GM12874 (cell line): ENCODE data around the gene USP48.

Experiments used
- TF ChIP-seq, protein P1 (sequence below): IDR thresholded peaks from 2 replicates; pipeline ENCODE4 v1.5.1; 2011; ENCODE audit warnings: low read depth, mild to moderate bottlenecking, control low read depth, low read length, moderate library complexity; ENCODE audit not compliant: insufficient read depth

USP48 gene

GRCh38 chr1:21742578-21742977 lies 40.4 kb downstream of the USP48 start:
- TF ChIP-seq, protein P1, sequence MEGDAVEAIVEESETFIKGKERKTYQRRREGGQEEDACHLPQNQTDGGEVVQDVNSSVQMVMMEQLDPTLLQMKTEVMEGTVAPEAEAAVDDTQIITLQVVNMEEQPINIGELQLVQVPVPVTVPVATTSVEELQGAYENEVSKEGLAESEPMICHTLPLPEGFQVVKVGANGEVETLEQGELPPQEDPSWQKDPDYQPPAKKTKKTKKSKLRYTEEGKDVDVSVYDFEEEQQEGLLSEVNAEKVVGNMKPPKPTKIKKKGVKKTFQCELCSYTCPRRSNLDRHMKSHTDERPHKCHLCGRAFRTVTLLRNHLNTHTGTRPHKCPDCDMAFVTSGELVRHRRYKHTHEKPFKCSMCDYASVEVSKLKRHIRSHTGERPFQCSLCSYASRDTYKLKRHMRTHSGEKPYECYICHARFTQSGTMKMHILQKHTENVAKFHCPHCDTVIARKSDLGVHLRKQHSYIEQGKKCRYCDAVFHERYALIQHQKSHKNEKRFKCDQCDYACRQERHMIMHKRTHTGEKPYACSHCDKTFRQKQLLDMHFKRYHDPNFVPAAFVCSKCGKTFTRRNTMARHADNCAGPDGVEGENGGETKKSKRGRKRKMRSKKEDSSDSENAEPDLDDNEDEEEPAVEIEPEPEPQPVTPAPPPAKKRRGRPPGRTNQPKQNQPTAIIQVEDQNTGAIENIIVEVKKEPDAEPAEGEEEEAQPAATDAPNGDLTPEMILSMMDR, result no peak

DNA sequence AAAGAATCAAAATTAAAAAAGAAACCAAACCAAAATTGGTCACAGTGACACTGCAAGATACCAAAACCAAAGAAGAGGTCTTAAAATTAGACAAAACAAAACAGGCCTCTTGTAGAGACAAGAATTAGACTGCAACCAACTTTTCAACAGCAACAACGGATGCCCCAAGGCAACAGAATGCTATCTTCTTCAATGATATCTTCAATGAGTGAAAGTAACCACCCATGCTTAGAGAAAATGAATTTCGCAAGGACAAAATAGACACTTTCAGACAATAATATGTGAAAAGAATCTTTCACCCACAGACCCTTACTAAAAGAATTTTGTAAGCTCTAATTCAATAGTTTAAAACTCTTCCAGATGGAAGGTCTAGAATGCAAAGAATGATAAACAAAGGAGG lies 41.7 kb downstream of the USP48 start:
- TF ChIP-seq, protein P1, result no peak

DNA sequence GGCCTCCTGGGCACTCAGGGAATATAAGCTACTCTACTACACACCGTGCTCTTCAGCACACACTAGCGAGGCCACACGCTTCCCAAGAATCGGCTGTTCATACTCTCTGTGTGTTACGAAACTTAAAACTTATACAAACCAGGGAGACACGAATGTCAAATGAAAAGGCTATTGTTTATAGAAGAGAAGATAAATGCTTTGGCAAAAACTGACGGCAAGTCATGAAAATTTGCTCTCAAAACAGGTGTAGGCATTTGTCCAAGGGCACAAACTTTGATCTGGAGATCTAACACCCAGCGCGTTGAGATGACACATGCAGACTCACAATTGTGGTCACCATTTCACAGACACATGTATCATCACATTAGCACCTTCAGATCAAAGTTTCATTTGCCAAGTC lies 46.1 kb downstream of the USP48 start:
- TF ChIP-seq, protein P1, result no peak

- TF ChIP-seq, protein P1, result no peak
These were observed 46.9 kb downstream of the USP48 start for GRCh38 chr1:21736011-21736410.

DNA sequence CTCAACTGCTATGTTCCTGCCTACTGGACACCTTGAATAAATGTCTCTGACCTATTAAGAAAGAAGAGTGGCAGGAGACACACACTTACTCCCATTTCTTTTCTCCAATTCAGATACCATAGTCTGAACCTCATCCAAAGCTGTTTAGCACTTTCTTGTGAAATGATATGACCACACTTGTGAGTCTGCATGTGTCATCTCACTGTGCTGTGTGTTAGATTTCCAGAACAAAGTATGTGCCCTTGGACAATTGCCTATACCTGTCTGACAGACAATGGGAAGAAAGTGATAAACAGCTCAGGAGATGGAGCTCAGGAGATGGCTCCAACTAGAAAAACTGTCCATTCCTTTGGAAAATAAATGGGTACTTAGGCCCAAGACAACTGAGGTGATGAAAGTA lies 48.4 kb downstream of the USP48 start:
- TF ChIP-seq, protein P1, result no peak

- TF ChIP-seq, protein P1, result no peak
These were observed 50.3 kb downstream of the USP48 start for GRCh38 chr1:21732664-21733063.

DNA sequence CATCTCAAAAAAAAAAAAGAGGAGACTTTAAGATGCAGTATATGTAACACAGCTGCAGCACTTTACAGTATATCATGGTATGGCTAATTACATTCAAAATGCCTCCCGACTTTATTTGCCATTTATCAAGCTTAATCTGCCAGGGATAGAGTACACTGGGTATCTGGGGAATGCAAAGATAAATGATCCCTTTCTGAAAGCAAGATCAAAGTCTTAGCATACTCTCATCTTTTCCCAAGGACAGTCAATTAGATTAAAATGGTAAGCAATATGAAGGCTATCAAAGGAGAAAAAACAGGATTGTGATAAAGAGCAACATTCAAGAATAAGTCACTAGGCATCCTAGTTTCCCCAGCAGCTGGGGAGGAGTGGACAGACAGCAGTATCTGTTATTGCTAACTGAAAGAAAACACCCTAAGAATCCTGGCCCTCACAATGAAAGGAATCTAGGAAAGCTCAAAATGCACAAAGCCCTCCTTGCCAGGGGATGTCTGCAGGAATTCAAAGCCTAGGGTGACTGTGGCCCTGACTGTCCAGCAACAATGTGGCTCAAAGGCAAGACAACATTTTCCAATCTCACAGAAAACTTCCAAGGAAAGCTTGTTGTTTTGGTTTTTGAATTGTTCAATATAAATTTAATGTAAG lies 57.1 kb downstream of the USP48 start:
- TF ChIP-seq, protein P1, result no peak

GRCh38 chr1:21724570-21724969 lies 58.4 kb downstream of the USP48 start:
- TF ChIP-seq, protein P1, result no peak
